Fibroblast of skin of back (primary cell): ENCODE measurements around the gene TLE2.

Experiments
- DNase-seq: peaks from one replicate; pipeline ENCODE4 v3.0.0-alpha.2; 2013

The TLE2 gene

DNA sequence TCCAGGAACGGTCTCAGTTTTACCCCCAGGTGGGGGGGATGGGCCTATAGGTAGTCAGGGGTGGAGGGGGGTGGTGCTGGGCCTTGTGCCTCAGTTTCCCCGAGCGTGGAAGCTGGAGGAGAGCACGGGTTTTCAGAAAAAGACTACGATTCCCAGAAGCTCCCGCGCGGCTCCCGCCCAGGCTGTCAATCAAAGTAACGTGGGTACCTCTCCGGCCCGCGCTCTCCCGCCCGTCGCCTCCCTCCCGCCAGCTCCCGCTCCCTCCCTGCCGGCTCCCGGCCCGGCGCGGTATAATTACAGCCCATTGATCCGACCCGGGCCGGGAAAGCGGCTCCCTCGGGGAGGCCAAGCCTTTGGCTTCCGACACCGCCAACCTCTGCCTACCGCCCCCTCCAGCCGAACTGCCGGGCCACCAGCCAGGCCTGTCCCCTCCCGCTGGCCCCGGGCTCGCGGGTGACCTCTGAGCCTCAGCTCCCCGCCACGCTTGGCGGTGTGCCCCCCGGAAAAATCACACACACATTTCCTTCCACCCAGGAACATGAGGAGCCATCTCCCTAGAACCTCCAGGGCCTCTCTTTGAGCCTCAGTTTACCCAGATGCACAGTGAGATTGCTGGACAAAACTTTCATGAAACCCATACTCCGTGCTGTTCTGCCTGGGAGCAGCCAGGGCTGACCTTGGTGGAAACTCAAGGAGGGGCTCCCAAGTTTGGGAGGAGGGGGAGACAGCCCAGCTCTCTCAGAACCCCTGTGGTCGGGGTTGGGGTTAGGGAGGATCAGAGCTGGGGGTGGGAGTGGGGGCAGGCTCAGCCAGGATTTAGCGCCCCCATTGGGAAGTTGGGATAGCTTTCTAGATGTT lies 7.3 kb upstream of the TLE2 start:
- DNase-seq, result peak; percentile 88

DNA sequence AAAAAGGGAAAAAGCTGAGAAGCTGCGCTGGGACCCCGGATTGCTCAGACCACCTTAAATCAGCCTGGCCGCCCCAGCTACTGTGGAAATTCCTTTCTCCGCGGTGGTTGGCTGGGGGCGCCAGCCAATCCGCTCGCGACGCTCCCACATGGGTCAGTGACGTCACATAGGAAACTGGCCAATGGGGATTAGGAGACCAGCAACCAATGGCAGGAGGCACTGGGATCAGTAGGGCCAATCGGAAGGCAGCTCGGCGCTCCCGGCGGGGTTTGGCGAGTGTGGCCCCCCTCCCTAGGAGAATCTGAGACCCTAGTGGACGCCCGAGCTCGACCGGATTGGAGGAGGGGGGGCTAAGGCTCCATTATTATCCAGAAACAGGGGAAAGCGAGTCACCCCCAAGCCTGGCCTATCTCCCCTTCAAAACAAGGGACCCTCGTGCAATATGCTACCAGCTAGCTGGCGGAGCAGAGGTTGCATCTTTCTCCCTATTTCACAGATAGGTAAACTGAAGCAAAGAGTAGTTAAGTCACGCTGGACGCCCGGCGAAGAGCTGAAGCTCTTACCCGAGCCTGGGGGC lies 6.5 kb upstream of the TLE2 start:
- DNase-seq, result peak; percentile 99

DNA sequence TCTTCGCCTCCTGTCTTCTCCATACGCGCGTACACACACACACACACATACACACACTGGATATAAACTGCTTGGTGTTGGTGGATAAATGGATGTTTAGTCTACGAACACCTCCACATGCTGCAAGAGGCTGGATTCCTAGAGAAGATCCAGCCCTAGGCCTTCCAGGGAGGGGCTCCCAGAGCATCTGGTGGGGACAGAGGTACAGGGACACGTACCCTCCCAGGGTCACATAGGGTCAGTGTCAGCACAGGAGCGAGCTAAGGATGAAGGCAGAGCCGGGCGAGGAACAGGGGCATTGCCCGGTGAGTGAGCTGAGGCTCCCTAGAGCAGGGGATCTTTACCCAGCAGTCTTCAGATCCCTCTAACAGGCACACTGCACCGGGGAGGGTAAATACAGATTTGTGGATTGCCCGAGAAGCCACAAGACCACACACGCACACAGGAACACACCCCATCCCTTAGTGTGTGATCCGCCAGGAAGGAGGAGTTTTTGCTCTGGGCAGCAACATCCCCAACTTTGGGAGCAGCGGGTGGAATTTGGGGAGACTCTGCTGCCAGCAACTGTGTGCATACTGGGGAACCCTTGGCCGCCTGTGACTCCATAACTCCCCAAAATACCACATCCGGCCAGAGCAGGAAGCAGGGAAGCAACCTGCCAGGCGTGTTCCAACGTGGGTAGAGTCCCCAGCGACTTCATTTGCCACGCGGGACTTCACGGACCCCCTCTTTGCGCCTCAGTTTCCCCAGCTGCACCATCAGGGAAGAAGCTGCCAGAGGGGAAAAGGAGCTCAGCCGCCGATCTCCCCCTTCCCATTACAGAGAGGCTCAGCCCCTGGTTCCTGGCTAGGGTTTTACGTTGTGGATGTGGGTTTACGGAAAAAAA lies 5.8 kb upstream of the TLE2 start:
- DNase-seq, result peak; percentile 35

DNA sequence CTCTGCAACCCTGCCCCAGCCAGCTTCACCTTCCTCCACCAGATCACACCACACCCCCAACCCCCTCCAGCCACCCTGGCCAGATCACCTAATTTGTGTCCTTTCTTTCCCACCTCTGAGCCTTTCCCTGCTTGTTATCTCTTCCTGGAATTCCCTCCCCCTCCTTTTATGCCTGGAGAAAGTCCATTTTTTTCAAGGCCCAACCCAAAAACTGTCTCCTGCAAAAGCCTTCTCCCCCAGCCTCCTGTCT lies 5.3 kb upstream of the TLE2 start:
- no peak for DNase-seq

DNA sequence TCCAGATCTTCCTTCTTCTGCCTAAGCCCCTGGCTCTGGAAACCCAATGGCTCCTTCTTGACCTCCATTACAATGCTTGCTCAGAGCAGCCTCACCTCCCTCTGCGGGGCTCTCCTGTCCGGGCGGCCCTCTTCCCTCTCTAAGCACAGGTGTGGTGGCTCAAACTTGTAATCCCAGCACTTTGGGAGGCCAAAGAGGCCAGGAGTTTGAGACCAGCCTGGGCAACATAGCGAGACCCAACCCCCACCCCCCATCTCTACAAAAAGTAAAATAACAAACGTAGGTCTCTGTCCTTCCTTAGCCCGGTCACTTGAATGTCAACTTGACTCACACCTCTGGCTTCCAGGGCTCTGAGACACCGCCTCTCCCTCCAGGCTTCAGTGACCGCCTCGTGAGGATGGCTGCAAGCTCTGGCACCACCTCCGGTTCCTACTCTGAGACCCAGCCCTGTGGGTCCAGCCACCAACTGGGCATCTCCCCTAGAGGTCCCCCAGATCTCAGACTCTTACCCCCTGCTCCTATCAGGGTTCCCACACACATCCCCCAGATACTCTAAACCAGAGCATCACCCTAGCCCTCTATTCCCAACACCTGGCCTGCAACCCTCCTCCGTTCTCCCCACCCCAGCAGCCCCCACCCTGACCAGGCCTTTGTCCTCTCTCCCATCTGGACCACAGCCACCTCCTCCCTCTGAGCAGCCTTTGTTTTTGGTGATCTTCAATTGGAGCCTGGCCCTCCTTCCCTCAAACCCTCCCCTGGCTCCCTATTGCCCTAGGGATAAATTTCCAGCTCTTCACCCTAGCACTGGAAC lies 4.7 kb upstream of the TLE2 start:
- DNase-seq, result no peak

DNA sequence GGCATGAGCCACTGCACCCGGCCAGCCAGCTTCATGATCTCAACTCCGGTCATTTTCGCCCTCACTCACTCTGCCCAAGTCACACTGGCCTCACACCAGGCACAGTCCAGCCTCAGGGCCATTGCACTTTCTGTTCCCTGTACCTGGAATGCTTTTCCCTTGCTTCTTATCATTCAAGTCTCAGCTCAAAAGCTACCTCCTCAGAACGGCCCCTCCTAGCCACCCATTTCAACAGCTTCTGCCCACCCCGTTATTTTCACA lies 2.5 kb upstream of the TLE2 start:
- no peak for DNase-seq

DNA sequence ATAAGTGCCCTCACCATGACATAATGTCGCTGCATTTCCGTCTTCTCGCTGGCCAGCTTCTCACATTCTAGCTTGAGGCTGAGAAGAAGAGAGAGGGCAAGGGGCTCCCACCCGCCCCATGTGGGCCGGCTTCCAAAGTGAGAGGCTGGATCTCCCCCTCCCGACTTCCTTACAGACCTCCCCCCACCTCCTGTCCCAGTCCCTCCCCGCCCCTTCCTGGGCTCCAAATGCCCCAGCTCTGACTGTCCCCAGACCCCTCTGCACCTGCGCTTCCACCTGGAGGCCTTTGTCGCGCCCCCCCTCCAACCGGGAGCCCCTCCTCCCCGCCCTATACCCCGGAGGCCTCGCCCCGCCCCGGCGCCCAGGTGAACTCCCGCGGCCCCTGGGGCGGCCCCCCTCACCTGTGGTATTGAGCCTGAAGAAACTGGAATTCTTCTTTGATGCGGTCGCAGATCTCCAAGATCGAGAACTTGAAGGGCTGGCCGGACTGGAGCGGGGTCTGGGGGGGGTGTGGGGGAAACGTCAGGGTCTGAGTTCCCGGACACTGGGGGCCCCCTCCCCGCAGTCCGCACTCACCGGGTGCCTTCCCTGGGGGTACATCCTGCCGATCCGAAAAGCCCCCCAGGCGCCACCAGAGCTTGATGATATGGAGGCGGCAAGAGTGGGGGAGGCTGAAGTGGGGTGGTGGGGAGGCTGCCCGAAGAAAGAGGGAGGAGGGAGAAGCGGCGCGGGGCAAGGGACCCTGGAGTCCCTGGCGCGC lies 595 bp downstream of the TLE2 start:
- no peak for DNase-seq

- no peak for DNase-seq
Measured at GRCh38 chr19:3027981-3028304, 1.1 kb downstream of the TLE2 start.

GRCh38 chr19:3027292-3027691 lies 1.8 kb downstream of the TLE2 start:
- no peak for DNase-seq

DNA sequence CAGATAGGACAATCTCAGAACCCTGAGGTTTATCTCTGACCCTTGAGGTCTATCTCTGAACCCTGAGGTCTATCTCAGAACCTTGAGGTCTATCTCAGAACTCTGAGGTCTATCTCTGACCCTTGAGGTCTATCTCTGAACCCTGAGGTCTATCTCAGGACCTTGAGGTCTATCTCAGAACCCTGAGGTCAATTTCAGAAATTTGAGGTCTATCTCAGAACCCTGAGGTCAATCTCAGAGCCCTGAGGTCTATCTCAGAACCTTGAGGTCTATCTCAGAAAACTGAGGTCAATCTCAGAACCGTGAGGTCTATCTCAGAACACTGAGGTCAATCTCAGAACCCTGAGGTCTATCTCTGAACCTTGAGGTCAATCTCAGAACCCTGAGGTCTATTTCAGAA lies 2.3 kb downstream of the TLE2 start:
- no peak for DNase-seq

GRCh38 chr19:3025549-3025886 lies 3.6 kb downstream of the TLE2 start:
- DNase-seq, result no peak

DNA sequence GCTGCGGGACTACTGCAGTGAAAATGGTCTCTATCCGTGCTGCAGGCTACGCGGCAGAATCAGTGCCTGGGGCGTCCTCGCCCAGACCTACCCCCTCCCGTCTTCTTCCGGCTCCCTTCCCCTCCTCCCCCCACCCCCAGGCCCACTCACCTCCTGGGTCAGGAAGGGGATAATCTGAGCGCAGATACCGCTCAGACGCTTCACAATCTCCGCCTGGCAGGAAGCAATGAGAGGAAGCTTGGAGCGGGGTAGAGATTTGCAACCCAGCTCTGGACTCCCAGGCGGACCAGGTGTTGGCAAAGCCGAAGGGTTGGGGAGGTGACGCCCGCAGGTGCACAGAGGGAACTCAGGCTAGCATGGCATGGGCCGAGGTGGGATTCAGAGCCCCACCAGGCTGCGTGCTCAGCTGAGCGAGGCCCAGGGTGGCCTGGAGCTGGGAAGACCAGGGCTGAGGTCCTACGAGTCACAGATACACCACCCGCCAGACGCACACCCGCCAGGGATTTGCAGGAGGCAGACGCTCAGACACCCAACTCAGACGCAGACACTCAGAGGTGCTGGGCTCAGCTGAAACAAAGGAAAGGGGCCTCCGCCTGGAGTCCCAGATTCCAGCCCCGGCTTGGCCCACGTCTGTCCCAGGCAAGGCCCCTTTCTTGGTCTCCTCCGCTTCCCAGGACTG lies 4.1 kb downstream of the TLE2 start:
- no peak for DNase-seq

DNA sequence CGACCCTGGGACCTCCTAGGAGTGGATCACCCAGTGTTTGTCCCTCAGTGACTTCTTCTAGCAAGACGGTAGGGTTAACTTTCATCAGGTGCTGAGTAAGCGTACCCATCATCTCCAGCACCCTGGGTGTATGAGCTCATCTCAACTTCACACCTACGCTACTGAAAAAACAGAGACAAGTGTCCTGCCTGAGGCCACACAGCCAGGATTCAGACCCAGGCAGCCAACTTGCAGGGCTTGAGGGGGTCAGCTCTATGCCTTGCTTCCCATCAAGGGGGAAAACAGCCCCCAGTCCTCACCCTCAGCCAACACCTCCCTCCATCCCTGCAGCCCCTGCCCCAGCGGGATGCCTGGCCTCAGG lies 4.6 kb downstream of the TLE2 start:
- DNase-seq, result no peak

GRCh38 chr19:3020321-3020960 lies 8.6 kb downstream of the TLE2 start:
- DNase-seq, result no peak

DNA sequence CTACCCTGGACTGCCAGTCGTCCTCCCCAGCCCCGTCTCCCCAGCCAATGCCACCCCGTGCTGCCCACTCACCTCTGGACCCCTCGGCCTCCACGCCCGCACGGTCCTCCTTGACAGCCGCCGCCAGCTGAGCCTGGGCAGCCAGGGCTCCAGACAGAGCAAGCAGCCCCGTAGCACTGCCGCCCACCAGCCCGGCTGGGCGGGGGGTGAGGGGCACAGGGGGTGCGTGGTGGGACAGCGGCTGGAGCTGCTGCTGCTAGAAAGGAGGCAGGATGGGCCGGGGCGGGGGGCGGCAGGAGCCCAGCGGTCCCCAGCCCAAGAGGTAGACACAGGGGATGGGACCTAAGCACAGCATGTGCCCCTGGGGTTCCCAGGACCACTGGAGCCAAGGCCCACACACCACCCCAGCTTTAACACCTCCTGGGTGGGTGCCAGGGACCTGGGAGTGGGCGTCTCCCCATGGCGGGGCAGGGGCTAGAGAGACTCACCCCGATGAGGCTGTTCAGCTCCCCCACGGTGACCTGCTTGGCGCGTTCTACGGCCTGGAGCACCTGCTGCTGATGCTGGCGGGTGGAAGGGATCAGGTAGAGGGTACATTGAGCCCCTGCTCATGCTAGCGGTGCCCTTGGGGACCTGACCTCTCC lies 9.7 kb downstream of the TLE2 start:
- DNase-seq, result no peak

- no peak for DNase-seq
Measured at GRCh38 chr19:3017923-3018322, 11.2 kb downstream of the TLE2 start.

DNA sequence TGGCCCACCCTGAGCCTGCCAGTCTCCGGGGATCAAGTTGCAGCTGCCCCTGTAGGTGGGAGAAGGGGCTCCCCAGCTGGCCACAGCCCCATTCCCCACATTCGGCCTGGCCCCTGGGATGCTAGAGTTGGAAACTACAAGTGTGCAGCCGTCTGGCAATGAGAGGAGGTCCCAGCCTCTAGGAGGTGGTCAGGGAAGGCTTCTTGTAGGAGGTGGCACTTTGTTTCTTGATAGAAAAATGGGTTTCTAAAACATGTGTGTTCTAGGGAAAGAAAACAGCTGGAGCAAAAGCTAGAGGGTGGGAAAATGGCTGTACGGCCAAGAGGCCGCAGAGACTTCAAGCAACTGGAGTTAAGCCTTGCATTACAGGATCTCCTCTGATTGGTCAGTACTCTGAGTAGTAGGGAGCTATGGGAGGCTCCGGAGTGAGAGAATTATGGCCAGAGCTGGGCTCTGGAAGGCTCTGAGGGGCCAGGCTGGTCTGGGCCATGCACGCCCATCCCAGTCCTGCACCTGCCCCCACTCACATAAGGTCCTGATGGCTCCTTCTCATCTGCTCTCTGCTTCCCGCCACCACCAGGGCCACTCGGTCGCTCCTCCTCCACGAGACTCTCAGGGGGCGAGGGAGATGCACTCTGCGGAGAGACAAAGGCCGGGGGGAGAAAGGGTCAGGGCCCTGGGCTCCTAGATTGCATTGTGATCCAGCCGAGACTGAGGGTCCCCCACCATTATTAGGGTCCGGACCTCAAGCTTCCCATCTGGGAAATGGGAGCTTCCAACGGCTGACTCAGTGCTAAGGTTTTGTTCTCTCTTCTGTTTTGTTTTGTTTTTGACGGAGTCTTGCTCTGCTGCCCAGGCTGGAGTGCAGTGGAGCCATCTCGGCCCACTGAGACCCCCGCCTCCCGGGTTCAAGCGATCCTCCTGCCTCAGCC lies 13.7 kb downstream of the TLE2 start:
- no peak for DNase-seq

DNA sequence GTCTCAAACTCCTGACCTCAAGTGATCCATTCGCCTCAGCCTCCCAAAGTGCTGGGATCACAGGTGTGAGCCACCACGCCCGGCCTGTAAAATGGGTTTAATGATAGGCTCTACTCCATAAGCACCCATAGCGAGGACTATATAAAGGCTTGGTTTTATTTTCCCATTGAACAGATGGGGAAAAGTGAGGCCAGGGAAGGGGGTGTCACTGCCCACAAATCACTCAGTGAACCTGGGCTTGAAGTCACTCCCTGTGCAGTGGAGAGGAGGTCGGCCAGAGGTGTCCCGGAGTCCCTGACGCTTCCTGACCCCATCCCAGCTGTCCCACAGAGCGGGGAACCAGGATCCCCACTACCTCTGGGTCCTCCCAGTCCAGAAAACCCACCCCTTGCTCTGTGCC lies 14.9 kb downstream of the TLE2 start:
- no peak for DNase-seq

DNA sequence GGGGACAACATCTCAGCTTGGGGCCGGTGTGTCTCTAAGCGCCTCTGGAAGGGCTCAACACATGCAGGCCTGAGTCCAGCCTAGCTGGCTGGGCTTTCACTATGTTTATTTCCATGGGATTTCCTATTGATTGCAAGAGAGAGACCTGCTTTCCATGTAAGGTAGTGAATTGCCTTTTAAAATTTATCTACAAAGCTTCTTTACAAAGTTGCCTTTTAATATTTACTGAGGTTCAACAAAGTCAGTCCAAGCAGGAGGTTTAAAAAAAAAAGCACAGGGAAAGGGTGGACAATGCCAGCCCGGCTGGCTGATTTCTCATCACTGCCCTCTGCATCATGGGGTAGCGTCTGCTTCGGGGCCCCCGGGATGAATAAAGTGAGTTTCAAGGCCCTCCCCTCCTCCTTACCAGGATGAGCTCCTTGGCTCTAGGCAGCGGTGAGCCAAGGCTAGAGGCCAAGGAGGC lies 15.8 kb downstream of the TLE2 start:
- no peak for DNase-seq
